GM12878 (cell line): Measurements from ENCODE around the gene PTK7. TPM values are rescaled to one million over a fixed set of nuclear protein-coding genes. Genes with fewer than 3 reads are reported as not detected.

Experiments
- ATAC-seq: fragments of 200-7000 bp; cut with Tn5 transposase; 3 replicates; pipeline ENCODE4 v1.9.1; 2020; ENCODE audit warnings: mild to moderate bottlenecking, moderate library complexity
- BruUV-seq: library from RNA; stranded (reverse); fragments of 400-500 nt; replicated peaks from 2 replicates; lab custom pipeline; 2021; lab: Mats Ljungman, UMichigan
- CTCF ChIA-PET: fragments of 300-600 bp; sonication (Branson Sonifier 250); formaldehyde crosslinking; extraction: SDS; loops from one replicate; lab custom pipeline; 2021; ENCODE audit warnings: inconsistent platforms; lab: Yijun Ruan, JAX
- POLR2A ChIA-PET: fragments of 350-600 bp; formaldehyde crosslinking; extraction: SDS; loops from one replicate; lab custom pipeline; 2021; ENCODE audit warnings: inconsistent platforms; lab: Charles Lee
- RAD21 ChIA-PET: fragments of 300-600 bp; sonication (Branson Sonifier 250); formaldehyde crosslinking; loops from one replicate; lab custom pipeline; 2023; ENCODE audit warnings: antibody characterized with exemption; ENCODE audit not compliant: unreplicated experiment; lab: Charles Lee
- SMC1A ChIA-PET: fragments of 300-600 bp; sonication (Branson Sonifier 250); formaldehyde crosslinking; loops from one replicate; lab custom pipeline; 2023; ENCODE audit not compliant: unreplicated experiment, uncharacterized antibody; lab: Charles Lee
- DNase-seq: peaks from one replicate; pipeline ENCODE4 v3.0.0-alpha.2; 2011; ENCODE audit warnings: low read depth, low spot score
- FAIRE-seq: peaks from 3 replicates; lab custom pipeline; 2011; peaks lifted over from hg19 to GRCh38; lab: Jason Lieb, UNC
- H2AFZ ChIP-seq: 2 replicates; pipeline ENCODE4 v1.6.0; 2011; ENCODE audit warnings: low read depth, low read length, control low read depth; ENCODE audit not compliant: control insufficient read depth
- H3K27ac ChIP-seq: 2 replicates; pipeline ENCODE4 v1.5.1; 2011; ENCODE audit warnings: control low read depth; ENCODE audit not compliant: control insufficient read depth, insufficient read depth
- H3K27me3 ChIP-seq, 2 experiments: replicated peaks in 1 of 2; 2 replicates each; pipeline versions ENCODE4 v1.6.0 to v1.6.1; 2011; ENCODE audit warnings: low read length in 1 of 2; ENCODE audit not compliant: control insufficient read depth in 2 of 2, insufficient read depth in 2 of 2
- H3K36me3 ChIP-seq, 2 experiments: 2 replicates each; pipeline ENCODE4 v1.5.1; 2011; ENCODE audit warnings: low read length in 1 of 2; ENCODE audit not compliant: control insufficient read depth in 2 of 2, insufficient read depth in 2 of 2
- H3K4me1 ChIP-seq: 2 replicates; pipeline ENCODE4 v1.6.1; 2011; ENCODE audit warnings: mild to moderate bottlenecking, low read length, moderate library complexity, mixed read lengths; ENCODE audit not compliant: control insufficient read depth, insufficient read depth
- H3K4me2 ChIP-seq: 2 replicates; pipeline ENCODE4 v1.6.0; 2011; ENCODE audit warnings: control low read depth; ENCODE audit not compliant: control insufficient read depth, insufficient read depth
- H3K4me3 ChIP-seq: fragments of 200-600 bp; sonication (generic); 2 replicates; pipeline ENCODE4 v1.5.1; 2016
- H3K79me2 ChIP-seq: 2 replicates; pipeline ENCODE4 v1.6.0; 2011; ENCODE audit warnings: low read length; ENCODE audit not compliant: control insufficient read depth, insufficient read depth
- H3K9ac ChIP-seq: 2 replicates; pipeline ENCODE4 v1.8.0; 2011; ENCODE audit warnings: low read length, control low read depth, mixed read lengths; ENCODE audit not compliant: control insufficient read depth, insufficient read depth
- H3K9me3 ChIP-seq: replicated peaks from 3 replicates; pipeline ENCODE4 v1.5.1; 2011; ENCODE audit warnings: mild to moderate bottlenecking, low read length; ENCODE audit not compliant: control insufficient read depth, insufficient read depth
- H4K20me1 ChIP-seq: 2 replicates; pipeline ENCODE4 v1.6.0; 2011; ENCODE audit not compliant: control insufficient read depth, insufficient read depth
- BCL11A ChIP-seq: IDR thresholded peaks from 2 replicates; pipeline ENCODE4 v1.6.1; 2011; ENCODE audit warnings: low read depth, low read length
- FOS ChIP-seq: IDR thresholded peaks from 3 replicates; pipeline ENCODE4 v1.6.1; 2011; ENCODE audit warnings: borderline replicate concordance; ENCODE audit not compliant: insufficient read length; ENCODE audit errors: extremely low read depth
- GABPA ChIP-seq: IDR thresholded peaks from 2 replicates; pipeline ENCODE4 v1.6.1; 2014; ENCODE audit warnings: antibody characterized with exemption, low read depth, mild to moderate bottlenecking, inconsistent platforms
- MTA2 ChIP-seq: fragments of 450-650 bp; IDR thresholded peaks from 2 replicates; pipeline ENCODE4 v1.6.1; 2016; ENCODE audit warnings: low read depth, mild to moderate bottlenecking, moderate library complexity
- NFIC ChIP-seq: IDR thresholded peaks from 2 replicates; pipeline ENCODE4 v1.6.1; 2012; ENCODE audit warnings: low read depth, mild to moderate bottlenecking, inconsistent platforms, low read length, moderate library complexity
- NR2C2 ChIP-seq: IDR thresholded peaks from 2 replicates; pipeline ENCODE4 v1.6.1; 2011; ENCODE audit warnings: borderline replicate concordance, low read depth; ENCODE audit not compliant: control insufficient read depth, insufficient read length
- PKNOX1 ChIP-seq: fragments of 450-650 bp; IDR thresholded peaks from 2 replicates; pipeline ENCODE4 v1.6.1; 2016; ENCODE audit warnings: mild to moderate bottlenecking
- POU2F2 ChIP-seq: IDR thresholded peaks from 3 replicates; pipeline ENCODE4 v1.6.1; 2011; ENCODE audit warnings: low read depth, mild to moderate bottlenecking, low read length, borderline replicate concordance
- RUNX3 ChIP-seq: IDR thresholded peaks from 2 replicates; pipeline ENCODE4 v1.6.1; 2012; ENCODE audit warnings: low read length, inconsistent platforms
- SMAD5 ChIP-seq: IDR thresholded peaks from 2 replicates; pipeline ENCODE4 v1.6.1; 2016; ENCODE audit warnings: antibody characterized with exemption, low read depth
- TCF12 ChIP-seq: IDR thresholded peaks from 2 replicates; pipeline ENCODE4 v1.6.1; 2011; ENCODE audit warnings: low read depth, mild to moderate bottlenecking, low read length
- ZNF207 ChIP-seq: fragments of 450-650 bp; IDR thresholded peaks from 2 replicates; pipeline ENCODE4 v1.6.1; 2014; ENCODE audit warnings: antibody characterized with exemption, mild to moderate bottlenecking, borderline replicate concordance
- ZNF622 ChIP-seq: fragments of 450-650 bp; IDR thresholded peaks from 2 replicates; pipeline ENCODE4 v1.6.1; 2017; ENCODE audit warnings: mild to moderate bottlenecking, inconsistent platforms
- ZZZ3 ChIP-seq: IDR thresholded peaks from 2 replicates; pipeline ENCODE4 v1.6.1; 2011; ENCODE audit warnings: low read depth; ENCODE audit not compliant: control insufficient read depth, insufficient read length
- WGBS: methylation state at CpG from one replicate; pipeline ENCODE4 v1.1.6; 2016; ENCODE audit warnings: low lambda C conversion rate; ENCODE audit not compliant: insufficient replicate concordance, insufficient coverage; ENCODE audit errors: missing lambda C conversion rate; 5-methylcytosine and 5-hydroxymethylcytosine counted together
- in situ Hi-C: fragments of 300-500 bp; cut with MboI; formaldehyde crosslinking; loops from 9 replicates; pipeline ENCODE4 v1.14.3; 2018; ENCODE audit warnings: mixed read lengths
- intact Hi-C: fragments of 100-400 bp; cut with micrococcal nuclease; formaldehyde crosslinking; loops from one replicate; pipeline ENCODE4 v1.14.2; 2022; ENCODE audit not compliant: unreplicated experiment
- polyA plus RNA-seq, 11 experiments: library from polyadenylated mRNA; depleted of rRNA in 4 of 11; unstranded in 6 of 11; stranded (reverse) in 5 of 11; fragments of >200 nt; fragmentation: Nextera tagmentation in 4 of 11; fragmentation: Illumina TruSeq in 1 of 11; extraction: Ambion mirVana in 4 of 11; extraction: Trizol in 1 of 11; gene quantifications; 1 replicate in 1 of 11; 2 replicates in 10 of 11; pipeline versions ENCODE4 v1.2.1 to v1.2.3, GENCODE V29; 2011 to 2016; ENCODE audit warnings: inconsistent platforms in 2 of 11, missing spikeins in 2 of 11, low read depth in 1 of 11
- total RNA-seq, 4 experiments: library from RNA; depleted of rRNA in 3 of 4; stranded (reverse); fragments of >200 nt in 3 of 4; fragmentation: Illumina TruSeq in 1 of 4; extraction: Trizol in 1 of 4; gene quantifications; 2 replicates each; pipeline versions ENCODE4 v1.2.1 to v1.2.3, GENCODE V29; 2013 to 2021
- TF ChIP-seq, protein P1 (sequence below): IDR thresholded peaks from 2 replicates; pipeline ENCODE4 v1.6.1; 2012; ENCODE audit warnings: improper control_type of control experiment, low read depth, low read length; ENCODE audit not compliant: insufficient replicate concordance

The PTK7 gene
- total and polyA plus RNA-seq, 10 of the 15 experiments (the other 5 are each of a cell fraction or from before 2014, with no cell fraction given) = 0.18 to 14.4 (median 3.3) TPM; not detected in 1

DNA sequence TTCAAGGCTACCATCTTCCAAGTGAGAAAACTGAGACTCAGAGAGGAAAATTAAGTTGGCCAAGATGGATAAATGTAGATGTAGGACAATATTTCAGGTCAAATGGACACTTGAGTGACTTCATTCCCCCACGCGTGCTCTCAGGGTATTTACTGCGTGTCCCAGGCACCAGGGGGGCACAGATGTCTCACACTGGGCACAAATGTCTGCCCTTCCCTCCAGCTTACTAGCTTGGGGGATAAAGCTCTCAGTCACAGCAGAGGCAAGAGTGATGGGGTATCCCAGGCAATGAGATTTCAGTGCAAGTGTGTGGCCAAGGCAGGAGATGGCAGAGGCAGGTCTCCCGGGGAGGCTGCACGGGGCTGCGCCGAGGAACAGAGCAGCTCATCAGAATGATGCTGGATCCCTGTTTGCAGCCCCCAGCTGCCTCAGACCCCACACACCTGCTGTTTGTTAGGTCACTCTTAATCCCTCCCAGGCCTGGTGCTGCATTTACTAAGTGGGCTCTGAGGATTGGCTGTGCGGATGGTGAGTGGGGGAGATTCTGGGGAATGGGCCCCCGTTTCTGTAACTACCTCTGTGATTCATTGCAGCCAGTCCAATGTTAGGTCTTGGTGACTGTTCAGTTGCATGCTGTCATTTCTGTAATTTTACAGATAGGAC is 44.1 kb downstream of the PTK7 start (continued):
- TF ChIP-seq BCL11A = no peak
- no peak for TF ChIP-seq NFIC

- CTCF ChIA-PET = no interaction called here
- 12% methylated on average over 8 of the region's 9 CpGs for WGBS
- FAIRE-seq (no peak), DNase-seq (no peak), ATAC-seq (no peak)
- H3K36me3 ChIP-seq = no peaks in the 10 kb centered on the region
- RAD21 ChIA-PET = interaction anchor here (1.4 kb wide), 1 partner anchor 35 kb away, joined by 3 read pairs; no protein-coding TSS in a partner anchor
- BruUV-seq = no TSS peak
- SMC1A ChIA-PET = interaction anchor here (0.7 kb wide), 1 partner anchor 1107 kb away, joined by 3 read pairs; no protein-coding TSS in a partner anchor
- no peak overlapping the region for H3K9ac ChIP-seq
- in situ Hi-C loops = no loop called here
- H3K4me1 ChIP-seq = no peaks in the 10 kb centered on the region
- H4K20me1 ChIP-seq = no peaks in the 10 kb centered on the region
- no peak overlapping the region for H3K4me2 ChIP-seq
- no peak overlapping the region for H3K4me3 ChIP-seq
- no peak overlapping the region for H3K27ac ChIP-seq
- POLR2A ChIA-PET = interaction anchor here (0.6 kb wide), 1 partner anchor 131 kb away, joined by 6 read pairs; no protein-coding TSS in a partner anchor
- no peaks in the 10 kb centered on the region for H3K79me2 ChIP-seq
- no peak overlapping the region for H2AFZ ChIP-seq
- TF ChIP-seq GABPA = no peak
- TF ChIP-seq MTA2 = no peak
- TF ChIP-seq POU2F2 = no peak
- no peak for TF ChIP-seq ZNF207
- no peak for TF ChIP-seq RUNX3
- no peak for TF ChIP-seq SMAD5
- TF ChIP-seq ZZZ3 = no peak
- TF ChIP-seq TCF12 = no peak
- no peak for TF ChIP-seq ZNF622
- no peak for TF ChIP-seq PKNOX1
- TF ChIP-seq, protein P1, sequence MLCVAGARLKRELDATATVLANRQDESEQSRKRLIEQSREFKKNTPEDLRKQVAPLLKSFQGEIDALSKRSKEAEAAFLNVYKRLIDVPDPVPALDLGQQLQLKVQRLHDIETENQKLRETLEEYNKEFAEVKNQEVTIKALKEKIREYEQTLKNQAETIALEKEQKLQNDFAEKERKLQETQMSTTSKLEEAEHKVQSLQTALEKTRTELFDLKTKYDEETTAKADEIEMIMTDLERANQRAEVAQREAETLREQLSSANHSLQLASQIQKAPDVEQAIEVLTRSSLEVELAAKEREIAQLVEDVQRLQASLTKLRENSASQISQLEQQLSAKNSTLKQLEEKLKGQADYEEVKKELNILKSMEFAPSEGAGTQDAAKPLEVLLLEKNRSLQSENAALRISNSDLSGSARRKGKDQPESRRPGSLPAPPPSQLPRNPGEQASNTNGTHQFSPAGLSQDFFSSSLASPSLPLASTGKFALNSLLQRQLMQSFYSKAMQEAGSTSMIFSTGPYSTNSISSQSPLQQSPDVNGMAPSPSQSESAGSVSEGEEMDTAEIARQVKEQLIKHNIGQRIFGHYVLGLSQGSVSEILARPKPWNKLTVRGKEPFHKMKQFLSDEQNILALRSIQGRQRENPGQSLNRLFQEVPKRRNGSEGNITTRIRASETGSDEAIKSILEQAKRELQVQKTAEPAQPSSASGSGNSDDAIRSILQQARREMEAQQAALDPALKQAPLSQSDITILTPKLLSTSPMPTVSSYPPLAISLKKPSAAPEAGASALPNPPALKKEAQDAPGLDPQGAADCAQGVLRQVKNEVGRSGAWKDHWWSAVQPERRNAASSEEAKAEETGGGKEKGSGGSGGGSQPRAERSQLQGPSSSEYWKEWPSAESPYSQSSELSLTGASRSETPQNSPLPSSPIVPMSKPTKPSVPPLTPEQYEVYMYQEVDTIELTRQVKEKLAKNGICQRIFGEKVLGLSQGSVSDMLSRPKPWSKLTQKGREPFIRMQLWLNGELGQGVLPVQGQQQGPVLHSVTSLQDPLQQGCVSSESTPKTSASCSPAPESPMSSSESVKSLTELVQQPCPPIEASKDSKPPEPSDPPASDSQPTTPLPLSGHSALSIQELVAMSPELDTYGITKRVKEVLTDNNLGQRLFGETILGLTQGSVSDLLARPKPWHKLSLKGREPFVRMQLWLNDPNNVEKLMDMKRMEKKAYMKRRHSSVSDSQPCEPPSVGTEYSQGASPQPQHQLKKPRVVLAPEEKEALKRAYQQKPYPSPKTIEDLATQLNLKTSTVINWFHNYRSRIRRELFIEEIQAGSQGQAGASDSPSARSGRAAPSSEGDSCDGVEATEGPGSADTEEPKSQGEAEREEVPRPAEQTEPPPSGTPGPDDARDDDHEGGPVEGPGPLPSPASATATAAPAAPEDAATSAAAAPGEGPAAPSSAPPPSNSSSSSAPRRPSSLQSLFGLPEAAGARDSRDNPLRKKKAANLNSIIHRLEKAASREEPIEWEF = no peak
- no peak for TF ChIP-seq FOS
- no peak for TF ChIP-seq NR2C2
- TF ChIP-seq, all 136 proteins: peak for 0
- Histone ChIP-seq H3K9me3 (no peaks in the 10 kb centered on the region), H3K27me3 (peaks cover 0 to 1% of the 10 kb centered on the region in 2 experiments; a peak in 1 of 4 replicates)
- intact Hi-C loops = no loop called here
Measured at GRCh38 chr6:43120944-43121913, 45.1 kb downstream of the PTK7 start.
